Fibroblast of lung (primary cell): Measurements from ENCODE around the gene CNRIP1.

Experiments
- CTCF ChIP-seq, 2 donors: IDR thresholded peaks in 1 of 2; conservative IDR thresholded peaks in 1 of 2; 1 replicate in 1 of 2; 2 replicates in 1 of 2; pipeline ENCODE4 v1.5.1; 2011 to 2012; ENCODE audit warnings: low read length in 2 of 2, control low read depth in 1 of 2, inconsistent platforms in 1 of 2, low read depth in 1 of 2, mild to moderate bottlenecking in 1 of 2
- EZH2 ChIP-seq: IDR thresholded peaks from 2 replicates; pipeline ENCODE4 v1.5.1; 2012; ENCODE audit warnings: low read length, control low read depth, mild to moderate bottlenecking; ENCODE audit errors: missing control alignments

DNA sequence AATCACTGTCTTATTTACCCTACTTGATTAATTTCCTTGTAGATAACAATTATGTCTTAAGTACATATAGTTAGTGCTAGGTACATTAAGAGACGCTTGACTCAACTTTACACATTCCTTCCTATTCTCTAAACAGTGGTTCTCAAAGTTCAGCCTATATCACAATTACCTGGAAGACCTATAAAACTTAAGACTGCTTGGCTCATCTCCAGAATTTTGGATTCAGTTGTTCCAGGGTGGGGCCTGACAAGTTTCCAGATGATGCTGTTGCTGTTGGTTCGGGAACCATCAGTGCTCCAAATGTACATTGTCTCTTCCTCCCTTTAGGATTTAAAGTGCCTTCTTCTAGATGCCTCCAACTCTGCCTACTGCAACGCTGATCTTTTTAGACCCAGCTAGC is 71.4 kb downstream of the CNRIP1 start:
- TF ChIP-seq CTCF (conservative IDR thresholded peaks at IDR 0.05 in 1 of 2, IDR thresholded peaks at IDR 0.05 in 1 of 2; ENCODE audit: low read depth in 1 of 2, low read length in 2 of 2) = no peak
- no peak for TF ChIP-seq EZH2
